ENCODE results near the gene GLYATL3. TPM values are rescaled to one million over a fixed set of nuclear protein-coding genes. Genes with fewer than 3 reads are reported as not detected.
"Not testable (repeated sequence)": the region's sequence is repeated elsewhere in the genome, so short reads cannot be mapped to it uniquely, and the experiment has no call there.

GLYATL3 gene
- polyA plus RNA-seq, 1 donor (not counting 4 experiments of a cell fraction or from before 2014, with no cell fraction given), result not detected

DNA sequence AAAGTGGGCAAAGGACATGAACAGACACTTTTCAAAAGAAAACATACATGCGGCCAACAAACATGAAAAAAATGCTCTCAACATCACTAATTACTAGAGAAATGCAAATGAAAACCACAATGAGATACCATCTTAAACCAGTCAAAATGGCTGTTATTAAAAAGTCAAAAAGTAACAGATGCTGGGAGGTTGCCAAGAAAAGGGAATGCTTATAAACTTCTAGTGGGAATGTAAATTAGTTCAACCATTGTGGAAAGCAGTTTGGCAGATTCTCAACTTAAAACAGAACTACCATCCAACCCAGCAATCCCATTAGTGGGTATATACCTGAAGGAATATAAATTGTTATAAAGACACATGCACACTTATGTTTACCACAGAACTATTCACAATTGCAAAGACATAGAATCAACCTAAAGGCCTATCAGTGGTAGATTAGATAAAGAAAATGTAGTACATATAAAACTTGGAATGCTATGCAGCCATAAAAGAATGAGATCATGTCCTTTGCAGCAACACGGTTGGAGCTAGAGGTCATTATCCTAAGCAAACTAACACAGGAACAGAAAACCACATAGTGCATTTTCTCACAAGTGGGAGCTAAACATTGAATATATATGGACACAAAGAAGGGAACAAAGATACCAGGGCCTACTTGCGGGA is 20.3 kb upstream of the GLYATL3 start:
- DNase-seq (ENCODE audit: low read depth, low spot score) (no peak), FAIRE-seq (no peak)
- no peaks in the 10 kb centered on the region for H3K36me3 ChIP-seq (ENCODE audit: control insufficient read depth in 2 of 2, extremely low read depth in 1 of 2, insufficient read depth in 2 of 2, low read length in 2 of 2)
- no peak overlapping the region for H3K27ac ChIP-seq (ENCODE audit: control insufficient read depth, insufficient read depth, low read length)
- TF ChIP-seq, protein P1, sequence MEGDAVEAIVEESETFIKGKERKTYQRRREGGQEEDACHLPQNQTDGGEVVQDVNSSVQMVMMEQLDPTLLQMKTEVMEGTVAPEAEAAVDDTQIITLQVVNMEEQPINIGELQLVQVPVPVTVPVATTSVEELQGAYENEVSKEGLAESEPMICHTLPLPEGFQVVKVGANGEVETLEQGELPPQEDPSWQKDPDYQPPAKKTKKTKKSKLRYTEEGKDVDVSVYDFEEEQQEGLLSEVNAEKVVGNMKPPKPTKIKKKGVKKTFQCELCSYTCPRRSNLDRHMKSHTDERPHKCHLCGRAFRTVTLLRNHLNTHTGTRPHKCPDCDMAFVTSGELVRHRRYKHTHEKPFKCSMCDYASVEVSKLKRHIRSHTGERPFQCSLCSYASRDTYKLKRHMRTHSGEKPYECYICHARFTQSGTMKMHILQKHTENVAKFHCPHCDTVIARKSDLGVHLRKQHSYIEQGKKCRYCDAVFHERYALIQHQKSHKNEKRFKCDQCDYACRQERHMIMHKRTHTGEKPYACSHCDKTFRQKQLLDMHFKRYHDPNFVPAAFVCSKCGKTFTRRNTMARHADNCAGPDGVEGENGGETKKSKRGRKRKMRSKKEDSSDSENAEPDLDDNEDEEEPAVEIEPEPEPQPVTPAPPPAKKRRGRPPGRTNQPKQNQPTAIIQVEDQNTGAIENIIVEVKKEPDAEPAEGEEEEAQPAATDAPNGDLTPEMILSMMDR (optimal IDR thresholded peaks at IDR 0.05 in 1 of 3, IDR thresholded peaks at IDR 0.05 in 1 of 3, conservative IDR thresholded peaks at IDR 0.05 in 1 of 3; ENCODE audit: extremely low read depth in 1 of 3, insufficient read depth in 2 of 3, low read length in 3 of 3), result no peak
- TF ChIP-seq EZH2 (IDR thresholded peaks at IDR 0.05; ENCODE audit: low read length), result no peak
- H3K79me2 ChIP-seq (ENCODE audit: control insufficient read depth, insufficient read depth, low read length), result no peaks in the 10 kb centered on the region
- dilution Hi-C loops (cut with MboI; ENCODE audit: extremely low pct_ligation_motif_present, low sequenced_read_pairs), result no loop called here
- H3K9me1 ChIP-seq (ENCODE audit: control insufficient read depth, extremely low read depth, insufficient read depth, low read length), result no peaks in the 10 kb centered on the region
- no peaks in the 10 kb centered on the region for H4K20me1 ChIP-seq (ENCODE audit: control insufficient read depth, extremely low read depth, insufficient read depth, low read length)
- H3K27me3 ChIP-seq (ENCODE audit: control insufficient read depth, extremely low read depth, insufficient read depth, low read length), result no peaks in the 10 kb centered on the region
- no peak overlapping the region for H3K4me2 ChIP-seq (ENCODE audit: control insufficient read depth, extremely low read depth, insufficient read depth, low read depth, low read length)
- no peak overlapping the region for H3K4me3 ChIP-seq (ENCODE audit: control insufficient read depth in 2 of 3, extremely low read depth in 1 of 3, insufficient read depth in 2 of 3, low read depth in 1 of 3, low read length in 3 of 3)
- no peak overlapping the region for H3K9ac ChIP-seq (ENCODE audit: control insufficient read depth, extremely low read depth, insufficient read depth, low read length)
- H2AFZ ChIP-seq (ENCODE audit: control insufficient read depth, low read length), result no peak overlapping the region
- H3K4me1 ChIP-seq (ENCODE audit: control insufficient read depth, extremely low read depth, insufficient read depth, low read length), result no peaks in the 10 kb centered on the region
- no peaks in the 10 kb centered on the region for H3K9me3 ChIP-seq (ENCODE audit: control insufficient read depth, low read depth, low read length)

DNA sequence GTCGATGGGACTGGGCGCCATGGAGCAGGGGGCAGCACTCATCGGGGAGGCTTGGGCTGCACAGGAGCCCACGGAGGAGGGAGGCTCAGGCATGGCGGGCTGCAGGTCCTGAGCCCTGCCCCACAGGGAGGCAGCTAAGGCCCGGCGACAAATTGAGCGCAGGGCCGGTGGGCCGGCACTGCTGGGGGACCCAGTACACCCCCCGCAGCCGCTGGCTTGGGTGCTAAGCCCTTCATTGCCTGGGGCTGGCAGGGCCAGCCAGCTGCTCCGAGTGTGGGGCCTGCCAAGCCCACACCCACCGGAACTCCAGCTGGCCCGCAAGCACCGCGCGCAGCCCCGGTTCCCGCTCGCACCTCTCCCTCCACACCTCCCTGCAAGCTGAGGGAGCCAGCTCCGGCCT is 17.9 kb upstream of the GLYATL3 start:
- dilution Hi-C loops (cut with MboI; ENCODE audit: extremely low pct_ligation_motif_present, low sequenced_read_pairs); H3K9me3 ChIP-seq (ENCODE audit: control insufficient read depth, low read depth, low read length); H3K4me2 ChIP-seq (ENCODE audit: control insufficient read depth, extremely low read depth, insufficient read depth, low read depth, low read length); H2AFZ ChIP-seq (ENCODE audit: control insufficient read depth, low read length); H4K20me1 ChIP-seq (ENCODE audit: control insufficient read depth, extremely low read depth, insufficient read depth, low read length); H3K27ac ChIP-seq (ENCODE audit: control insufficient read depth, insufficient read depth, low read length); DNase-seq (ENCODE audit: low read depth, low spot score); H3K36me3 ChIP-seq (ENCODE audit: control insufficient read depth in 2 of 2, extremely low read depth in 1 of 2, insufficient read depth in 2 of 2, low read length in 2 of 2); H3K27me3 ChIP-seq (ENCODE audit: control insufficient read depth, extremely low read depth, insufficient read depth, low read length); H3K9ac ChIP-seq (ENCODE audit: control insufficient read depth, extremely low read depth, insufficient read depth, low read length); H3K9me1 ChIP-seq (ENCODE audit: control insufficient read depth, extremely low read depth, insufficient read depth, low read length); H3K79me2 ChIP-seq (ENCODE audit: control insufficient read depth, insufficient read depth, low read length); H3K4me1 ChIP-seq (ENCODE audit: control insufficient read depth, extremely low read depth, insufficient read depth, low read length); FAIRE-seq; H3K4me3 ChIP-seq (ENCODE audit: control insufficient read depth in 2 of 3, extremely low read depth in 1 of 3, insufficient read depth in 2 of 3, low read depth in 1 of 3, low read length in 3 of 3): not testable (repeated sequence)

DNA sequence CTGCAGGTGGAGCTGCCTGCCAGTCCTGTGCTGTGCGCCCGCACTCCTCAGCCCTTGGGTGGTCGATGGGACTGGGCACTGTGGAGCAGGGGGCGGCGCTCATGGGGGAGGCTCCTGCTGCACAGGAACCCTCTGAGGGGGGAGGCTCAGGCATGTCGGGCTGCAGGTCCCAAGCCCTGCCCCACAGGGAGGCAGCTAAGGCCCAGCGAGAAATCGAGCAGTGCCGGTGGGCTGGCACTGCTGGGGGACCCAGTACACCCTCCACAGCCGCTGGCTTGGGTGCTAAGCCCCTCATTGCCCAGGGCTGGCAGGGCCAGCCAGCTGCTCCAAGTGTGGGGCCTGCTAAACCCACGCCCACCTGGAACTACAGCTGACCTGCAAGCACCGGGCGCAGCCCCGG is 16.3 kb upstream of the GLYATL3 start:
- FAIRE-seq; H3K4me1 ChIP-seq (ENCODE audit: control insufficient read depth, extremely low read depth, insufficient read depth, low read length); H3K4me3 ChIP-seq (ENCODE audit: control insufficient read depth in 2 of 3, extremely low read depth in 1 of 3, insufficient read depth in 2 of 3, low read depth in 1 of 3, low read length in 3 of 3); H3K27me3 ChIP-seq (ENCODE audit: control insufficient read depth, extremely low read depth, insufficient read depth, low read length); DNase-seq (ENCODE audit: low read depth, low spot score); H2AFZ ChIP-seq (ENCODE audit: control insufficient read depth, low read length); H4K20me1 ChIP-seq (ENCODE audit: control insufficient read depth, extremely low read depth, insufficient read depth, low read length); H3K36me3 ChIP-seq (ENCODE audit: control insufficient read depth in 2 of 2, extremely low read depth in 1 of 2, insufficient read depth in 2 of 2, low read length in 2 of 2); H3K4me2 ChIP-seq (ENCODE audit: control insufficient read depth, extremely low read depth, insufficient read depth, low read depth, low read length); H3K9me3 ChIP-seq (ENCODE audit: control insufficient read depth, low read depth, low read length); H3K9ac ChIP-seq (ENCODE audit: control insufficient read depth, extremely low read depth, insufficient read depth, low read length); H3K79me2 ChIP-seq (ENCODE audit: control insufficient read depth, insufficient read depth, low read length); H3K27ac ChIP-seq (ENCODE audit: control insufficient read depth, insufficient read depth, low read length); dilution Hi-C loops (cut with MboI; ENCODE audit: extremely low pct_ligation_motif_present, low sequenced_read_pairs); H3K9me1 ChIP-seq (ENCODE audit: control insufficient read depth, extremely low read depth, insufficient read depth, low read length): not testable (repeated sequence)

Measured in keratinocyte (primary cell).